GM12801 (cell line): ENCODE data around the gene SLC13A5.

Experiments
- TF ChIP-seq, protein P1 (sequence below): IDR thresholded peaks from one replicate; pipeline ENCODE4 v1.5.1; 2011; ENCODE audit warnings: control low read depth; ENCODE audit not compliant: insufficient read length; ENCODE audit errors: extremely low read depth

Gene SLC13A5

DNA sequence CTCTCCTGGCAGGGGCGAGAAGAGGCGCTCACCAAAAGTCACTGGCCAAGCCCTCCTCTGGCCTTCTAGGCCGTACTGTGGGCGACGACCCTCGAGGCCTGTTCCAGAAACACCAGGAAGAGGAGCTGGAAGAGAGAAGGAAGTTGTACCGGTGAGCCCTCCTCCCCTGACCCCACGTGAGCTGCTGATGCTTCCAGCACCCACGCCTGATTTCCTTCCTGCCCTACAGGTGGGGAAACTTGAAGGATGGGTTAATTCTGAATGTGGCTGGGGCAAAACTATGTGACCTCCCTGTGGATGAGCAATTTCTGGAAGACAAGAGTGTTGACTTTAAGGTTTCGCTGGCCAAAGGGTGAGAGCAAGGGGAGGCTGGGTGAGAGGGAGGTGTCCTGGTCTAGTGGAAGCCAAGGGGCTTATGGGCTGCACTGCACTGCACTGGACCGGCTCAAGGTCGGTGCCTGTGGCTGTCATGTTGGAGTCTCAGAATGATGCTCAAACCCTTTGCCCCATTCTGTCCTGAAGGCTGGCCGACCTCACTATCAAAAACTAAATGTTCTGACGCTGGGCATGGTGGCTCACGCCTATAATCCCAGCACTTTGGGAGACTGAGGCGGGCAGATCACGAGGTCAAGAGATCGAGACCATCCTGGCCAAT, 55.4 kb downstream of the SLC13A5 start:
- TF ChIP-seq, protein P1, sequence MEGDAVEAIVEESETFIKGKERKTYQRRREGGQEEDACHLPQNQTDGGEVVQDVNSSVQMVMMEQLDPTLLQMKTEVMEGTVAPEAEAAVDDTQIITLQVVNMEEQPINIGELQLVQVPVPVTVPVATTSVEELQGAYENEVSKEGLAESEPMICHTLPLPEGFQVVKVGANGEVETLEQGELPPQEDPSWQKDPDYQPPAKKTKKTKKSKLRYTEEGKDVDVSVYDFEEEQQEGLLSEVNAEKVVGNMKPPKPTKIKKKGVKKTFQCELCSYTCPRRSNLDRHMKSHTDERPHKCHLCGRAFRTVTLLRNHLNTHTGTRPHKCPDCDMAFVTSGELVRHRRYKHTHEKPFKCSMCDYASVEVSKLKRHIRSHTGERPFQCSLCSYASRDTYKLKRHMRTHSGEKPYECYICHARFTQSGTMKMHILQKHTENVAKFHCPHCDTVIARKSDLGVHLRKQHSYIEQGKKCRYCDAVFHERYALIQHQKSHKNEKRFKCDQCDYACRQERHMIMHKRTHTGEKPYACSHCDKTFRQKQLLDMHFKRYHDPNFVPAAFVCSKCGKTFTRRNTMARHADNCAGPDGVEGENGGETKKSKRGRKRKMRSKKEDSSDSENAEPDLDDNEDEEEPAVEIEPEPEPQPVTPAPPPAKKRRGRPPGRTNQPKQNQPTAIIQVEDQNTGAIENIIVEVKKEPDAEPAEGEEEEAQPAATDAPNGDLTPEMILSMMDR, result no peak

DNA sequence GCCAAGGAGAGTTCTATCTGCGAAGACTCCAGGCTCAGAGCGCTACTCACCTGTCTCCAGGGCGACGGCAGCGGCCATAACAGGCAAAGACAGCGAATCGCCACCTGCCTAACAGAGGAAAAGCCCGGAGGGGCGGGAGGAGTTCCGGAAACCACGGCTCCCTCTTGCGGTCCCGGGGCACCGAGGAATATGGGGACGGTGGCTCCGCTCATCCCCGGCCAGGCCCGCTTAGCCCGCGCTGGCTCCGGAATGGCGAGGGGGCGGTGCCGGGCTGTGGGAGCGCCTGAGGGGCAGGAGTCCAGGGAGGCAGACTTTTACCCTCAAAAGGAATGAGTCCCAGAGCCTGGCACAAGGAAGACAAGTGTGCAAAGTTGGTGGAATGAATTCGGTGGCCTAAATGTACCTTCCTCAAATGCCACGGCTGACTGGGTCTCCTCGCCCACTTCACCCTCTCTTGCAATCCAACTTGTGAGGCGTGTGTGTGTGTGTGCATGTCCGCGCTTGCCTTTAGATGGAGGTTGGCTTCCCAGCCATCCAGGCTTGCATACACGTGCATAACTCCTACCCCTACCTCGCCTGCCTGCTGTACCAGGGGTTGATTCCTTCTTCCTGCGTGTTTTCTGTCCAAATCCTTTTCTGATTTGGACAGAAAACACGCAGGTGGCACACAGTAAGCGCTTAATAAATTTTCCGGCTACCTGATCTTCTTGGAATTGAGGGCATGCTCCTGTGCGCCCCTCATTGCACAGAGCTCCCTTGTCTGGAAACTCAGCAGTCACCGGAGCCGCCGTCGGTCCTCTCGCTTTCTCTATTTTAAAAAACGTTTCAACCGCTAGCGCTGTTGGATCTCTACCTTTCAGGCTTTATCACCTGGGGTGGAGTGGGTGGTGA, 58.1 kb downstream of the SLC13A5 start:
- TF ChIP-seq, protein P1, result no peak

DNA sequence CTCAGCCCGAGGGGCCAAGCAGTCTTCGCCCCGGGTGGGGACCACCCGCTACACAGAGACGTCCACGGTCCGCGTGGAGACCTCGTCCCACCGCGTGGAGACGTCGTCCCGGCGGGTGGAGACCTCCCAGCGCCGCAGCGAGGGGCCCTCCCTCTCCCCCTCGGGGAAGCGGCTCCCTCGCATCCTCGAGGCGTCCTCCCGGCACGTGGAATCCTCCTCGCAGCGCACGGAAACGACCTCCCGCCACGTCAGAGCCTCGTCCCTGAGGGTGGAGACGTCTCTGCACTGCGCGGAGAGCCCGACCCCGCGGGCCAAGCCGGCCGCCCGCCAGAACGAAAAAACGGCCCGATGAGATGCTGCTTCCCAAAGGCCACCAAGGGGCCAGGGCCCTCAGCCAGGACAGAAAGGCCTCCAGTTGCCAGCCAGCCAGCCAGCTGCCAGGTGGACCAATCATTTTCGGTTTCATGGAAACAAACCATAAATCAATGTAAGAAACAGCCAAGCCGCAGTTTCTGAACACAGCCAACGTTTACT, 61.2 kb downstream of the SLC13A5 start:
- TF ChIP-seq, protein P1, result no peak

DNA sequence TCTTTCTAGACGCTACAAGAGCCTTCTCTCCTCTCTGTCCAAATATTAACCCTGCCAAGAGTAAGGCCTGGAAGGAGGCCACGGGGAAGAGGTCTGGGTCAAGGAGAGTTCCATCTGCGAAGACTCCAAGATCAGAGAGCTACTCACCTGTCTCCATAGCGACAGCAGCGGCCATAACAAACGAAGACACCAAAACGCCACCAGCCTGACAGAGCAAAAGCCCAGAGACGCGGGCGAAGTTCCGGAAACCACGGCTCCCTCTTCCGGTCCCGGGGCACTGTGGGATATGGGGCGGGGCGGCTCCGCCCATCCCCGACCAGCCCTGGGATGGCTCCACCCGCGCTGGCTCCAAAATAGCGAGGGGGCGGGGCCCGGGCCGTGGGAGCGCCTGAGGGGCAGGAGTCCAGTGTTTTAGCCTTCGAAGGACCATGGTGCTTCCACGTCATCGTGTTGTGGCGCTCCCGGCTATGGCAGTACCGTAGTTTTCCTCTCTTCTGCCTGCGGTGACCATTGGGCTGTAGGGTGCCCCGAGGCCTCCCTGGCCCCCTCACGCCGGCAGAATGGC, 61.7 kb downstream of the SLC13A5 start, which contains the start of the genes C17orf100 and MED31:
Gene C17orf100 (plus strand): TSS at position 409 of the 565 bp plus-strand sequence. CDS start 152 bp downstream, at position 561.
Gene MED31 (minus strand): TSS at position 252 of the 565 bp plus-strand sequence. CDS start 77 bp downstream, at position 175.
- TF ChIP-seq, protein P1, result no peak

DNA sequence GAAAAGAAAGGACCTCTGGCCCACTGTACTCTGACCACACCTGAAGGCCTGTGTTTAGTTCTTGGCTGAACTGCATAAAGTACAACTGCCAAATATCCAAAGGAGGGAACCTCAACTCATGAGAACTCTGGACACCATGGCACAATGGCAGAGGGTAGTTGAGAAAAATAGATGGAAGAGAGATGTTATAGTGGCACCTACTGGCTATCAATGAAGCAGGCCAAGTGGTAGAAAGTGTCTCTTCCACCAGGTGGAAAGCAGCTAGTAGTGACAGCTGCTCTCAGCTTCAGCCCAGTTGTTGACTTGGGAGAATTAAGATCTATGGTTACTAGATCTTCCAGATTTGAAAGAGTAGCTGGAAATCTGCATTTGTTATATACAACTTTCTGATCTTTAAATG, 65.0 kb downstream of the SLC13A5 start:
- TF ChIP-seq, protein P1, result no peak

DNA sequence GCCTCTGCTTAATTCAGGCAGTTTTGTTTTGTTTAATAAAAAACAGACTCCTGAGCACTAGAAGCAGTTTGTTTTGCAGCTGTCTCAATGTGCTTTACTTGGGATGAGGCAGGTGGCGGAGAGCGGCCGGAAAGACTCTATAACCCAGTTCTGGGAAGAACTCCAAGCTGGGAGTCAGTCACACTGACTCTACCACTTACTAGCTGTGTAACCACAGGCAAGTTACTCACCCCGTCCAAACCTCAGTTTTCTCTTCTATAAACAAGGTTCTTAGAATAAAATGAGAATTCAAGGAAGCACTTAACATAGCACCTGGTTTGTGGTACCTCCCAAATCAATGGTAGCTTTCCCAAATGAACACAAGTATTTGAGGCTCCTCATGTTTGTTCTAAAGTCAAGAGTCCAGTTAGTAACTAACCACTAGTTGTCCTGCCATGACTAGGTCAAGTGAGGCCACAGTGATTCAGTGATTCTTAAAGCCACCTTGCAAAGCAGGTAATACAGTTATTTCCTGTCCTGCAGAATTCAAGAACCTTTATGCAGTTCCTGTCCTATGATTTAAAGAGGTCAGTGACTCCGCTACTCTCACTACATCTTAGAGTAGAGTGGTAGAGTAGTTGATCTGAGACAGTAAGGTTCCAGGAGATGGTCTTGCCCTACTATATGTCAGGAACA, 69.6 kb downstream of the SLC13A5 start:
- TF ChIP-seq, protein P1, result no peak
